ENCODE data around the gene SNED1.
A peak's percentile ranks its signal among the peaks of the same experiment; 100 is the strongest.

The SNED1 gene

DNA sequence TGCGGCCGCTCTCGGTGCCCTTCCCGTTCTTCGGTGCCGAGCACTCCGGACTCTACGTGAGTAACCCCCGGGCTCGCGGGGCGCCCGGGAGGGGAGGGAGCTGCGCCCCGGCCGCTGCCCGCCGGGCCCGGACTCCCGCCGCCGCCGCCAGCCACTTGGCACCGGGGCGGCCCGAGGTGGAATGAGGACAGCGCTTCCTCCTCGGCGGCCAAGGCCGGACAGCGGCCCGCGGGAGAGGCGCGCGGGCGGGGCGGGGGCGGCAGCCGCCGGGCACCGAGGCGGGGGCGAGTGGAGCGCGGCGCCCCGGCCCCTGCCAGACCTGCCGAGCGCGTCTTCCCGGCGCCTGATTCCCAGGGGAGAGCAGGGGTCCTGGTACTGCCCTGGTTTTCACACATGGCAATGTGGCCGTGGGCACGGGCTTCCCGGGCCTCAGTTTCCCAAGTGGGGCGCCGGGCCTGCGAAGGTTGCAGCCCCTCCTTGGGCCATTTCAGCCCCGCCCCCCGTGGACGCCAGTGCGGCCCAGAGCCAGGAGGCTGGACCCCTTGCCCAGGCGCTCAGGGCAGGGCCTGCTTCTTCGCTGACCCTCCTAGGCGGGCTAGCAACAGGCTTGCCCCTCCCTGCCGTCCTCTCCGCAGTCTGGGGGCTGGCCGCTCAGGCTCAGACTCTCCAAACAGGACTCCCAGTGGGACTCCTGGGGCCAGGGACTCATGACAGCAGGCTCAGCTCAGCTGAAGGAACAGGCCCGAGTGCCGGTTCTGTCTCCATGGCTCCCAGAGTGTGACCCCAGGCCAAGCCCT is 775 bp downstream of the SNED1 start:
- no peak overlapping the region for H3K9ac ChIP-seq (ENCODE audit: low read length)
- no peak overlapping the region for H3K27ac ChIP-seq (ENCODE audit: low read length)
- H3K4me1 ChIP-seq (ENCODE audit: control insufficient read depth, low read depth, low read length) = no peaks in the 10 kb centered on the region
- peaks cover 36% of the 10 kb centered on the region for H3K27me3 ChIP-seq (ENCODE audit: control insufficient read depth, insufficient read depth, low read length)
- H3K9me3 ChIP-seq (ENCODE audit: control insufficient read depth, low read depth, low read length) = no peaks in the 10 kb centered on the region
- peak overlapping the region; percentile 33 for H3K4me3 ChIP-seq (ENCODE audit: low read length)
- H3K36me3 ChIP-seq (ENCODE audit: control insufficient read depth, low read depth, low read length) = no peaks in the 10 kb centered on the region

DNA sequence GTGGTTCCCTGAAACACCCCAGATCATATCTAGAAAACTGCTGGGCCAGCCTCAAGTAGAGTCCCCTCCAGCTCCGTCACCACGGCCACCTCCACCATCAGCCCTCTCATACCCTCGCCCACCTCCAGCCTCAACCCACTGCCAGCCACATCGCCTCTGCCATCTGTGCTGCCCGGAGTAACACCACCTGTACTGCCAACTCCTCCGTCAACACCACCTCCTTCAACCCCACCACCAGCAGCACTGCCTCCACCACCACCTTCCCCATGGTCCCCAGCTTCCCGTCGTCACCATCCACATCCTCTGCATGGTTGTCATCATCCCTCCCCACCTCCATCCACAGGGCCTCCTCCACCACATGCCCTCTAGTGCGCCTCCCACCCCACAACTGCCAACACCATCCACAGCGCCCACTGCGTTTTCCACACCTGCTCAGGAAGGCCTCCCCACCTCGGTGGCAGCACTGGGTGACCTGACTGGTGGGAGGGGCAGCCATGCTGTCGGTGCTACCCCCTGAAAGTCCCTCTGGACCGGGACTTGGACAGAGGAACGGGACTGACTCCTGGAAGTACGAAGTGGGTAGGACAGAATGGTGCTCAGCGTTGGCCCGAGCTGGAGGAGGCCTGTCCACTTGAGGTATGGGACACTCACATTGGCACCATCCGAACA is 1.6 kb downstream of the SNED1 start:
- peaks cover 36% of the 10 kb centered on the region for H3K27me3 ChIP-seq (ENCODE audit: control insufficient read depth, insufficient read depth, low read length)
- H3K4me3 ChIP-seq (ENCODE audit: low read length) = no peak overlapping the region

DNA sequence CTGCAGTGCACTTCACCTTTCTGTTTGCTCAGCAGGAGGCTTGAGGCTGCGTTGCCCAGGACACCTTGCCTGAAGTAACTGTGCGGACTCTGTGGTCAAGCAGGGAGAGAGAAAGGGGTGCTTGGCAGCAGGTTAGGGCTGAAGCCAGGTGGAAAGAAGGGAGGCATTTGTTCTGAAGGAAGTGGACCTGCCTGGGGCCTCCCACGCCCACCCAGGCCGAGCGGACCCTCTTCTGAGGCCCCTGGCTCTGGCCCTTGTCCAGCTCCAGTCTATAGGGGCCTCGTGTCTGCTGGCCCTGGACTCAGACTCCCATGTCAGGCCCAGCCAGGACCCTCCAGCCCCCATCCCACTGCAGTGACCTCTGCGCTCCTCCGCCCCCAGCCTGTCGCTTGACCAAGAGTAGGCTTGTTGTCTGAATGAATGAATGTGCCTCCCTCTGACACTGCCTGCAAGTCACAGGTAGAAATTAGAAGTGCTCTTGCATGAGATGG is 2.5 kb downstream of the SNED1 start:
- Histone ChIP-seq H3K9me3 (ENCODE audit: control insufficient read depth, low read depth, low read length) (no peaks in the 10 kb centered on the region), H3K27ac (ENCODE audit: low read length) (no peak overlapping the region), H3K9ac (ENCODE audit: low read length) (no peak overlapping the region), H3K27me3 (ENCODE audit: control insufficient read depth, insufficient read depth, low read length) (peaks cover 36% of the 10 kb centered on the region), H3K36me3 (ENCODE audit: control insufficient read depth, low read depth, low read length) (no peaks in the 10 kb centered on the region), H3K4me3 (ENCODE audit: low read length) (no peak overlapping the region), H3K4me1 (ENCODE audit: control insufficient read depth, low read depth, low read length) (no peaks in the 10 kb centered on the region)

More for the DNA sequence above, 1.6 kb downstream of the SNED1 start:
- Histone ChIP-seq H3K4me1 (ENCODE audit: control insufficient read depth, low read depth, low read length) (no peaks in the 10 kb centered on the region), H3K9ac (ENCODE audit: low read length) (no peak overlapping the region), H3K36me3 (ENCODE audit: control insufficient read depth, low read depth, low read length) (no peaks in the 10 kb centered on the region), H3K9me3 (ENCODE audit: control insufficient read depth, low read depth, low read length) (no peaks in the 10 kb centered on the region), H3K27ac (ENCODE audit: low read length) (no peak overlapping the region)

DNA sequence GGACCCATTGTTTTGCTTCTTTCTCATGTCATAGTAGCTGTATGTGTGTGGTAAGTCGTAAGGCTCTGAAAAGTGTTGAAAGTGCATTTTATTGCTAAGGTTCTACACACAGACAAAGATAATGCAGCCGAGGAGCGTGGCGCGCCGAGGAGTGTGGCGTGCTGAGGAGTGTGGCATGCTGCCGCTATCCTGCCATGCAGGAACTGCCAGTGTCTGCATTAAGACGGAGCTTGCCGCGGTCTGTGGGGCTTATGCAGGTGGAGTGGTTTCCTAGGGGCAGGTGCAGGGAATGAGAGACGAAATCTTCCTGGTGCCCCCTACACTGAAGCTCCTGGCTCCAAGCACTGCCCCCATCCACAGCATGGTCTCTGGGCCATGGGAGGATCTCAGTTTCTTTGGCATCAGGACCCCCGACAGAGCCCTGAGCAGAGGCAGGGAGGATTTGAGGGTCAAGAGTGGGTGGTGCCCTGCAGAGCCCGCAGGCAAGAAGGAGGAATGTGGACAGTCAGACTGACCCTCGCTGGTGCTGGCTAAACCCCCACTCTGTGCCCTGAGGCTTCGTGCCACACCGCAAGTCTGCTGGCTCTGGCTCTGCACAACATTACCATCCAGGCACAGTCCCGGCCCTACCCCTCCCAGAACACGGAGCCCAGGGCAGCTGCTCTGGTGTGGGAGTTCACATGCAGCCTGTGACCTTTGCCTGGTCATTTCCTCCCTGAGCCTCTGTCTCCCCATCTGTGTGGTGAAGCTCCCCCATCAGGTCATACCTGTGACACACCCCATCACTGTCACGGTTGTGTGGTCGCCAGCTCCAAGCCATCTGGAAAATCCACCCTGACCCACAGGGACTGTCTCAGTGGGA is 3.2 kb downstream of the SNED1 start:
- H3K36me3 ChIP-seq (ENCODE audit: control insufficient read depth, low read depth, low read length) = no peaks in the 10 kb centered on the region
- H3K27ac ChIP-seq (ENCODE audit: low read length) = no peak overlapping the region
- no peak overlapping the region for H3K9ac ChIP-seq (ENCODE audit: low read length)

DNA sequence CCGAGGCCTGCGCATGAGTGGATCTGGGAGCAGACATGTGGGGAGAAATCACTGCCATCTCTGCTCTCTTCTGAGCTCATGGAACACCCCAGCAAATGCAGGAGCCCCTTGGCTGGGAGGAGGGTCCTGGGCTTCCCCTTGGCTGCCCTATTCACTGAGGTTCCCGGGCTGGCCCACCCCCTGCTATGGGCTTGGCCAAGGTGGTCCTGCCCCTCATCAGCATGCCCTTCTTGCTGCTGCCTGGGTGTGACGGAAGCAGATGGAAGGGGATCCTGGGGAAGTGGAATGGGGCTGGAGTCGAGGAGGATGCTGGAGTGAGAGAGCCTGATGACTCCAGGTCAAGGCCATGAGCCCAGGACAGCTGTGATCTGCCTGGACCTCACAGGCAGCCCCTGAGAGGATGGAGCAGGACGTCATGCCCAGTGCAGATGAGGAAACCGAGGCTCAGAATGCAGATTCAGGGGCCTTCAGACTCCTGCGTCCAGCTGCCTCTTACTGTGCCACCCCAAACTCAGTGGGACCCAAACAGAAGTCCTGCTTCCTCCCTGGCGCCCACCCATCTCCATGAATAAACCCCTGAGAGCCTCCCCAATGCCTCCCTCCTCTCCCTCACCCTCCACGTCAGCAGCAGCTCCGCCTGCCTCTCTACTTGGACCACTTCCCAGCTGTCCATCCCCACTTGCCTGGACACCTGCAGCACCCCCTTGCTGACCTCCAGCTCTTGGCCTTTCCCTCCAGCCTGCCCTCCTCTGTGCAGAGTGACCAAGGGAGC is 4.0 kb downstream of the SNED1 start:
- H3K4me3 ChIP-seq (ENCODE audit: low read length) = no peak overlapping the region
- no peaks in the 10 kb centered on the region for H3K36me3 ChIP-seq (ENCODE audit: control insufficient read depth, low read depth, low read length)
- no peak overlapping the region for H3K9ac ChIP-seq (ENCODE audit: low read length)
- H3K4me1 ChIP-seq (ENCODE audit: control insufficient read depth, low read depth, low read length) = no peaks in the 10 kb centered on the region
- no peak overlapping the region for H3K27ac ChIP-seq (ENCODE audit: low read length)
- no peaks in the 10 kb centered on the region for H3K9me3 ChIP-seq (ENCODE audit: control insufficient read depth, low read depth, low read length)
- H3K27me3 ChIP-seq (ENCODE audit: control insufficient read depth, insufficient read depth, low read length) = peaks cover 28% of the 10 kb centered on the region

More for the DNA sequence above, 3.2 kb downstream of the SNED1 start:
- H3K27me3 ChIP-seq (ENCODE audit: control insufficient read depth, insufficient read depth, low read length) = peaks cover 36% of the 10 kb centered on the region
- H3K4me1 ChIP-seq (ENCODE audit: control insufficient read depth, low read depth, low read length) = no peaks in the 10 kb centered on the region
- no peaks in the 10 kb centered on the region for H3K9me3 ChIP-seq (ENCODE audit: control insufficient read depth, low read depth, low read length)
- H3K4me3 ChIP-seq (ENCODE audit: low read length) = no peak overlapping the region

DNA sequence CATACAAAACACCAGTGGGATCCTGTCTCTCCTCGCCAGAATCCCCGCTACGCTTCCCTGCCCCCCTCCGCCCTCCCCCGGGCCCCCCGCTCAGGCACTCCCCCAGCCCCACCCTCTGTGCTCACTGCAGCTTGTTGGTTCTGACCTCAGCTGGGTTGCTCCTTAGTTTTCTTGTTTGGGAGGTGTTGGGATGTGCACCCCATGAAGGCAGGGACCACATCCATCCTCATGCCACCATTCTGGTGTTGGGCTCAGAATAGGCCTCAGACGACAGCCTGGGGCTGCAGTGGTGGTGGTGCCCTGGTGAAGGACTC is 4.6 kb downstream of the SNED1 start:
- Histone ChIP-seq H3K9me3 (ENCODE audit: control insufficient read depth, low read depth, low read length) (no peaks in the 10 kb centered on the region), H3K9ac (ENCODE audit: low read length) (no peak overlapping the region), H3K4me3 (ENCODE audit: low read length) (no peak overlapping the region), H3K27me3 (ENCODE audit: control insufficient read depth, insufficient read depth, low read length) (peaks cover 23% of the 10 kb centered on the region), H3K27ac (ENCODE audit: low read length) (no peak overlapping the region), H3K4me1 (ENCODE audit: control insufficient read depth, low read depth, low read length) (no peaks in the 10 kb centered on the region), H3K36me3 (ENCODE audit: control insufficient read depth, low read depth, low read length) (no peaks in the 10 kb centered on the region)

DNA sequence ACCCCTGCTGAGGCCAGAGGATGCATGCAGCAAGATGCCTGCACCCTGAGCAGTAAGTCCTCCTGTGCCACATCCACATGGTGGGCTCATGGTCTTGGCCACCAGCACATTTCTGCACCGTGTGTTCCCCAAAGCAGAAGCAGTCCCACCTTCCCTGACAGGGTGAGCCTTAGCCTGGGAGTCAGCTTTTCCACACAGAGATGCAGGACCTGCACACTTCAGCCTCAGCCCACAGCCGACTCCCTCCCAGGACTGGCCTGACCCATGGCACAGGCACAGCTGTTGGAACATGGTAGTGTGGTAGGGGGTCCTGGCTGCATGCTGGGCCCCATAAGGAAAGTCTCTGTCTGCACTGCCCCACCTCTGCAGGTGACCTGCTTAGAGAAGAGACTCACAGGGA is 5.0 kb downstream of the SNED1 start:
- no peak overlapping the region for H3K4me3 ChIP-seq (ENCODE audit: low read length)
- no peaks in the 10 kb centered on the region for H3K4me1 ChIP-seq (ENCODE audit: control insufficient read depth, low read depth, low read length)
- H3K27me3 ChIP-seq (ENCODE audit: control insufficient read depth, insufficient read depth, low read length) = peaks cover 22% of the 10 kb centered on the region
- H3K9me3 ChIP-seq (ENCODE audit: control insufficient read depth, low read depth, low read length) = no peaks in the 10 kb centered on the region
- no peak overlapping the region for H3K27ac ChIP-seq (ENCODE audit: low read length)
- H3K36me3 ChIP-seq (ENCODE audit: control insufficient read depth, low read depth, low read length) = no peaks in the 10 kb centered on the region
- no peak overlapping the region for H3K9ac ChIP-seq (ENCODE audit: low read length)

DNA sequence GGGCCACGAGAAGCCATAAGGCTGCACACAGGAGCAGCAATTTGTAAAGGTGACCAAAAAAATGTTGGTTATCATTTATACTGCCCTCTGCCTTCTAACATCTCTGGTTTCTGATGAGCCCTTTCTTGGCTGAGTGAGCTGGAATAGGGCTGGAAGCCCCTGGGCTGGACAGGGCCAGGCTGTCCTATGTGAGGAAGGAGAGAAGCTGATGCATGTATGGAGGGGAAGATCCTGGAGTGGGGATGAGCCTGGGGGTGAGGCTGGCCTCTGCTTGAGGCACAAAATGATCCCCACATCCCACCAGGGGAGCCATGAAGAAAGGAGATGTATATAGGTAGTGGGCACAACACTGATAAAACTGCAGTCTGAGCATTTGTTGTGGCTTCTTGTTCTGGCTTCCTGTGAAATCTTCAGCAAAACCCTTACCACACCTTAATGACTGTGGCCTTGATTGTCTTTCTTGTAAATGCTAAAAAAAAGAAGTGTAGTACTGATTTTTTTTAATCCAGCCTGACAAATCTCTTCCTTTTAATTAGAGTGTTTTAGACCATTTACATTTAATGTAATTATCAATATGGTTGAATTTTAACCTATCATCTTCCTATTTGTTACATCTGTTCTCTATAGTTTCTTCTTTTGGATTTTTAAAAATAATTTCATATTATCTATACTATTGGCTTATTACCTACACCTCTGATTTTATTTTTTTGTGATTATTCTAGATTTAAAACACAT is 5.6 kb downstream of the SNED1 start:
- no peaks in the 10 kb centered on the region for H3K36me3 ChIP-seq (ENCODE audit: control insufficient read depth, low read depth, low read length)
- H3K4me1 ChIP-seq (ENCODE audit: control insufficient read depth, low read depth, low read length) = no peaks in the 10 kb centered on the region
- no peak overlapping the region for H3K27ac ChIP-seq (ENCODE audit: low read length)

DNA sequence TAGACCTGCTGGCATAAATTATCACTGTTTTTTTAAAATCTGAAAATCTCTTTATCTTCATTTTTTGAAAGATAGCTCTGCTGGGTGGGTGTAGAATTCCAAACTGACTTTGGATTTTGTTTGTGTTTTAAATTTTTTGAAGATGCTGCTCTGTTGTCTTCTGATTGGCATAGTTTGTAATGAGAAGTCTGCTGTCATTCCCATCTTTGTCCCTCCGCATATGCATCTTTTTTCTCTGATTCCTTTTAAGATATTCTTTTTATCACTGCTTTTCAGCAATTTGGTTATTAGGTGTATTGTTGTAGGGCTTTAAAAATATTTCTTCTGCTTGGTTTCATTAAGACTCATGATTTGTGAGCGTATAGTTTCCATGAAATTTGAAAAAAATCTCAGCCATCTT is 7.2 kb downstream of the SNED1 start:
- peaks cover 7% of the 10 kb centered on the region for H3K27me3 ChIP-seq (ENCODE audit: control insufficient read depth, insufficient read depth, low read length)
- H3K9me3 ChIP-seq (ENCODE audit: control insufficient read depth, low read depth, low read length) = no peaks in the 10 kb centered on the region
- no peak overlapping the region for H3K9ac ChIP-seq (ENCODE audit: low read length)
- H3K4me1 ChIP-seq (ENCODE audit: control insufficient read depth, low read depth, low read length) = peaks cover 11% of the 10 kb centered on the region
- H3K27ac ChIP-seq (ENCODE audit: low read length) = no peak overlapping the region
- H3K4me3 ChIP-seq (ENCODE audit: low read length) = no peak overlapping the region
- no peaks in the 10 kb centered on the region for H3K36me3 ChIP-seq (ENCODE audit: control insufficient read depth, low read depth, low read length)

More for the DNA sequence above, 5.6 kb downstream of the SNED1 start:
- Histone ChIP-seq H3K9ac (ENCODE audit: low read length) (no peak overlapping the region), H3K4me3 (ENCODE audit: low read length) (no peak overlapping the region), H3K27me3 (ENCODE audit: control insufficient read depth, insufficient read depth, low read length) (peaks cover 22% of the 10 kb centered on the region), H3K9me3 (ENCODE audit: control insufficient read depth, low read depth, low read length) (no peaks in the 10 kb centered on the region)

DNA sequence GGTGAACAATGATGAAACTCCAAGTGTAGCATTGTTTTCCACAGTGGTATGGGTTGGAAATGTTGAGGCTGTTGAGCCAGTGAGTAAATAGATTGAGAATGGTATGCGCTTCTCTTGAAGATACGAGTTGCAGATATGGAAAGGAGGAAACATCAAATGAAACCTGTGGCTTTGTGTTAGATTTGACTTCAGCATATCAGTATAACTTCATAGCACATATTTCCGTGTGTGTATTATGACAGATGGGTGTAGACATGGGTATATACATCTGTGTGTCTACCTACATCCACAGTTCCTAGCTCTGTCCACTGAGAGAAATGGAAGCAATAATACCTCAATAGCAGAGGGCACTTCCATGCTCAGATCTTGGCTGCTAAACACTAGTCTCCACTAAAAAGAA is 8.0 kb downstream of the SNED1 start:
- Histone ChIP-seq H3K36me3 (ENCODE audit: control insufficient read depth, low read depth, low read length) (no peaks in the 10 kb centered on the region), H3K27me3 (ENCODE audit: control insufficient read depth, insufficient read depth, low read length) (no peaks in the 10 kb centered on the region), H3K4me1 (ENCODE audit: control insufficient read depth, low read depth, low read length) (peaks cover 11% of the 10 kb centered on the region), H3K9me3 (ENCODE audit: control insufficient read depth, low read depth, low read length) (no peaks in the 10 kb centered on the region), H3K9ac (ENCODE audit: low read length) (no peak overlapping the region), H3K4me3 (ENCODE audit: low read length) (no peak overlapping the region), H3K27ac (ENCODE audit: low read length) (no peak overlapping the region)

Data from iPS-18a (cell line).